Smooth muscle cell (in vitro differentiated cells): ENCODE data around the gene ARHGAP35. TPM values are rescaled to one million over a fixed set of nuclear protein-coding genes. Genes with fewer than 3 reads are reported as not detected.
"Not testable (repeated sequence)": the region's sequence is repeated elsewhere in the genome, so short reads cannot be mapped to it uniquely, and the experiment has no call there.

Source experiments
- DNase-seq: peaks from one replicate; lab custom pipeline; 2025; ENCODE audit not compliant: unreplicated experiment; lab: John Stamatoyannopoulos, UW
- H2AFZ ChIP-seq: fragments of 200-600 bp; sonication (generic); 2 replicates; pipeline ENCODE4 v1.6.0; 2016; ENCODE audit warnings: antibody characterized with exemption, low read depth, mild to moderate bottlenecking
- H3F3A ChIP-seq: fragments of 200-600 bp; sonication (generic); 2 replicates; pipeline ENCODE4 v1.6.0; 2017; ENCODE audit warnings: antibody characterized with exemption, low read depth
- H3K27ac ChIP-seq: fragments of 200-600 bp; sonication (generic); 2 replicates; pipeline ENCODE4 v1.5.1; 2016; ENCODE audit warnings: low read depth, mild to moderate bottlenecking
- H3K27me3 ChIP-seq: fragments of 200-600 bp; sonication (generic); 2 replicates; pipeline ENCODE4 v1.6.1; 2016; ENCODE audit warnings: low read depth, mild to moderate bottlenecking
- H3K36me3 ChIP-seq: fragments of 200-600 bp; sonication (generic); 2 replicates; pipeline ENCODE4 v1.5.1; 2016; ENCODE audit warnings: low read depth
- H3K4me1 ChIP-seq: fragments of 200-600 bp; sonication (generic); 2 replicates; pipeline ENCODE4 v1.5.1; 2016; ENCODE audit warnings: low read depth
- H3K4me2 ChIP-seq: fragments of 200-600 bp; sonication (generic); 2 replicates; pipeline ENCODE4 v1.6.0; 2016; ENCODE audit warnings: mild to moderate bottlenecking
- H3K4me3 ChIP-seq: fragments of 200-600 bp; sonication (generic); 2 replicates; pipeline ENCODE4 v1.5.1; 2016; ENCODE audit warnings: mild to moderate bottlenecking
- H3K79me2 ChIP-seq: fragments of 200-600 bp; sonication (generic); 2 replicates; pipeline ENCODE4 v1.6.0; 2016; ENCODE audit warnings: low read depth, mild to moderate bottlenecking
- H3K9ac ChIP-seq: fragments of 200-600 bp; sonication (generic); 2 replicates; pipeline ENCODE4 v1.6.0; 2016; ENCODE audit warnings: low read depth
- H3K9me3 ChIP-seq: fragments of 200-600 bp; sonication (generic); replicated peaks from 2 replicates; pipeline ENCODE4 v1.5.1; 2016; ENCODE audit warnings: low read depth
- H4K20me1 ChIP-seq: fragments of 200-600 bp; sonication (generic); 2 replicates; pipeline ENCODE4 v1.6.0; 2016; ENCODE audit warnings: low read depth
- CTCF ChIP-seq: fragments of 200-600 bp; sonication (generic); IDR thresholded peaks from 2 replicates; pipeline ENCODE4 v1.5.1; 2017; ENCODE audit warnings: borderline replicate concordance, mild to moderate bottlenecking, antibody characterized with exemption; ENCODE audit not compliant: insufficient read depth, poor library complexity, severe bottlenecking
- WGBS: methylation state at CpG from one replicate; pipeline ENCODE4 v1.1.7; 2016; ENCODE audit warnings: low lambda C conversion rate; 5-methylcytosine and 5-hydroxymethylcytosine counted together
- polyA plus RNA-seq: library from polyadenylated mRNA; unstranded; fragments of >200 nt; fragmentation: Nextera tagmentation; extraction: Ambion mirVana; gene quantifications from 2 replicates; pipeline ENCODE4 v1.2.1, GENCODE V29; 2016
- total RNA-seq: library from RNA; depleted of rRNA; stranded (reverse); fragments of >200 nt; gene quantifications from 2 replicates; pipeline ENCODE4 v1.2.3, GENCODE V29; 2014

The ARHGAP35 gene
- total and polyA plus RNA-seq, 2 experiments from 2014 or later: 6.9 to 19.8 TPM

GRCh38 chr19:46815833-46816627 lies 44.8 kb upstream of the ARHGAP35 start:
- Histone ChIP-seq H3F3A (no peaks in the 10 kb centered on the region), H3K9ac (no peak overlapping the region), H3K4me1 (peaks cover 3% of the 10 kb centered on the region), H3K27me3 (no peaks in the 10 kb centered on the region), H3K4me2 (no peak overlapping the region), H3K4me3 (no peak overlapping the region), H3K9me3 (no peaks in the 10 kb centered on the region), H2AFZ (no peak overlapping the region), H3K36me3 (no peaks in the 10 kb centered on the region), H4K20me1 (no peaks in the 10 kb centered on the region), H3K79me2 (no peaks in the 10 kb centered on the region), H3K27ac (no peak overlapping the region)
- TF ChIP-seq CTCF: no peak
- 90% methylated on average over 18 of the region's 18 CpGs for WGBS
- no peak for DNase-seq

GRCh38 chr19:46818812-46819211 lies 42.0 kb upstream of the ARHGAP35 start:
- H3K79me2 ChIP-seq: no peaks in the 10 kb centered on the region
- H3K9ac ChIP-seq: no peak overlapping the region
- no peak for DNase-seq
- H2AFZ ChIP-seq: no peak overlapping the region
- WGBS: 98% methylated on average over 2 of the region's 2 CpGs
- H4K20me1 ChIP-seq: no peaks in the 10 kb centered on the region
- no peaks in the 10 kb centered on the region for H3K9me3 ChIP-seq
- no peaks in the 10 kb centered on the region for H3K27me3 ChIP-seq
- no peak overlapping the region for H3K4me3 ChIP-seq
- peaks cover 17% of the 10 kb centered on the region for H3K4me1 ChIP-seq
- H3K36me3 ChIP-seq: no peaks in the 10 kb centered on the region
- no peak for TF ChIP-seq CTCF
- H3K27ac ChIP-seq: no peak overlapping the region
- no peak overlapping the region for H3K4me2 ChIP-seq
- H3F3A ChIP-seq: peaks cover 8% of the 10 kb centered on the region

GRCh38 chr19:46821512-46822409 lies 39.0 kb upstream of the ARHGAP35 start:
- peaks cover 8% of the 10 kb centered on the region for H3F3A ChIP-seq
- no peaks in the 10 kb centered on the region for H3K9me3 ChIP-seq
- H3K27me3 ChIP-seq: no peaks in the 10 kb centered on the region
- no peak for DNase-seq
- no peaks in the 10 kb centered on the region for H3K79me2 ChIP-seq
- no peak overlapping the region for H3K9ac ChIP-seq
- no peaks in the 10 kb centered on the region for H4K20me1 ChIP-seq
- WGBS: 80% methylated on average over 18 of the region's 18 CpGs
- H3K4me3 ChIP-seq: no peak overlapping the region
- H2AFZ ChIP-seq: peak overlapping the region; percentile 18
- H3K4me1 ChIP-seq: peaks cover 15% of the 10 kb centered on the region
- H3K36me3 ChIP-seq: no peaks in the 10 kb centered on the region
- no peak overlapping the region for H3K4me2 ChIP-seq
- no peak for TF ChIP-seq CTCF
- no peak overlapping the region for H3K27ac ChIP-seq

- H3F3A ChIP-seq, DNase-seq, H3K36me3 ChIP-seq, H3K9ac ChIP-seq, H3K9me3 ChIP-seq, H3K27ac ChIP-seq, H3K4me3 ChIP-seq, H3K4me2 ChIP-seq, H4K20me1 ChIP-seq, H3K79me2 ChIP-seq, H3K27me3 ChIP-seq: not testable (repeated sequence)
- Histone ChIP-seq H3K4me1 (peaks cover 15% of the 10 kb centered on the region), H2AFZ (peak overlapping the region; percentile 18)
- WGBS: 62% methylated on average over 4 of the region's 4 CpGs
Observed at GRCh38 chr19:46822410-46822787, 38.4 kb upstream of the ARHGAP35 start.
